GM18519 (cell line): ENCODE data around the gene ANKFN1.
"Not testable (repeated sequence)": the region's sequence is repeated elsewhere in the genome, so short reads cannot be mapped to it uniquely, and the experiment has no call there.

Experiments
- ATAC-seq: cut with Tn5 transposase; IDR thresholded peaks from one replicate; pipeline ENCODE4 v1.9.1; 2021; ENCODE audit warnings: mild to moderate bottlenecking, moderate library complexity; ENCODE audit not compliant: unreplicated experiment, low FRiP score

ANKFN1 gene

DNA sequence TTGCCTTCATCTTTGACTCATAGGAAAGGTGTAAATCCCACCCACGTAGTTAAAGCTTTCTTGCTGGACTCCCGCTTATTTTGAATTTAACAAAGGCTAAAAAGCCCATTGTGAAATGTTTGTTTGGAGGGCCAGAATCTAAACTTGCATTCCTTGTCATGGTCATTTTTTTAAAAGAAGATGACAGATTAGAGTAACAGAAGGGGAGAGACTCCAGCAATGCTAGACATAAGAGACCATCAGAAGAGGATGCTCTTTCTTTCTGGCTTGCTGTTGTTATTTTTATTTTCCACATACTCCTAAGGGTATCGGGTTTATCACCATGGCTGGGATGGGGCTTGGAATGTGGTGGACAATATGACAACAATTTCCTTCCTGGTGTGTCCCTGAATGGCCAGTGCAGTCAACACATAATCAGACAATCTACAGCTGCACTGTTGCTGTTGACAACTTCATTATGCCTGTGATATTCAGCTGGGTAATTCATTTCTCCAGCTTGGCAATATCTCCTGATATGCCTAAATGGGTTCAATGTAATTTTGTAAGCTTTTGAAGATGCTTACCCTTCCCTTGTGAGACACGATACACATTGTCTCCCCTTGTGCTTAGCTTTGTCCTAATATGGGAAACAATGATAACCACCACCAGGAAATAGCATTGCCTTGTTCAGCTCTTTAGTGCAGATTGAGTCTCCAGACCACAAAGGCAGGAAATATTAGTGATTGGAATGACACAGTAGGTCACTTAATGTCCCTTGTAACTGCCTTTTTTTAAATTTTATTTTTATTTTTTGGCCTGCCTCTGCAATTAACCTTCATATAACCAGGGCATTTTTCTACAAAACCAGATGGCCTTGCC lies 164.3 kb downstream of the ANKFN1 start:
- no peak for ATAC-seq

DNA sequence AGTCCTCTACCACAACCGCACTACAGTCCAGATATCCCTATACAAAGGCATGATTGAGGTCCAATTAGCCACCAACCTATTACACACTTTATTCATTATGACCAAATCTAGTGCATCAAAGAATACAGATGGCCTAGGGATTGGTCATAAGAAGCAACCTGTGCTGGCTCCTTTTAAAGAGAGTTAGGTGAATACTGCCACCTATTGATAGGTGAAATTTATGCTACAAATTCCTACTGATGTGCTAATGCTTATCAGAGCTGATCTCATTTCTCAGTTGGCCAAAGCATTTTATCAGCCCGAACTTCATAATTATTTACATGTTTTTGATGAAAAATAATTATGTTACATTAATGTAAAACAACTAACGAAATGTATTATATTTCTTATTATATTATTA lies 166.3 kb downstream of the ANKFN1 start:
- ATAC-seq: peak; percentile 73

DNA sequence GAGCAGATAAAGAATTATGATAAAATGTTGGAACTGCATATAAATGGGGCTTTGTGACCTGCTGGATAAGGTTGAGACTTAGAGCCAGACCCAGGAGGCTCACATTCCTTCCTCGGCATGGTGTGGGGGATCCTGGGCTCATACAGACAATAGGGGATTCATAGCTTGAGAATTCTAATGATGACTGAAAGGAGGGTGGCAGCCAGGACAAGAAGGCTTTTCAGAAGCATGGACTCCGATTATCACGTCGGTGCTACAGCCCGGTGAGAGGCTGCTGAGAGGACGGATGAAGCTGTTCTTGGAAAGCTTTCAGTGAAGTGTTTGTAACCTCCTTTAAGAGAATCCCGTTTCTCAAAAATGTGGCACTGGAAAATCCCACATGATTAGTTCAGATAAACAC lies 167.2 kb downstream of the ANKFN1 start:
- ATAC-seq: no peak

GRCh38 chr17:56322991-56323390 lies 169.7 kb downstream of the ANKFN1 start:
- ATAC-seq: no peak

DNA sequence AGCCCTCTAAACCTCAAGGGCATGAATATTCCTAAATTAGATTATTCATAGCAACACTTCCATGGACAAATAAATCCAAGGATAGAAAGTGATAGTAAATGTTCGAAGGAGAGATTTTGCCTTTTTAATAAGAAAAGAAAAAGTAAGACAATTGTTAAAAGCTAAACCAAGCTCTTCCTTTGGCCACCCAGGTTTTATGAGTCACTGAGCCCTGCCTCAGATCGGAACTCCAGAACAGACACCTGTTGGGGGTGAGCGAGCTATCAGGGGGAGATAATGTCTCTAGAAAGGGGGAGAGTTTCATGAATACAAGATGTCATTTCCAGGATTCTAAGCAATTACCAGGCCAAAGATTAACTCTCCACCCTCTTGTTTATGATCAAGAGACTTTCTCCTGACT lies 171.4 kb downstream of the ANKFN1 start:
- ATAC-seq: no peak

- no peak for ATAC-seq
These were observed 172.2 kb downstream of the ANKFN1 start for GRCh38 chr17:56325313-56326000.

DNA sequence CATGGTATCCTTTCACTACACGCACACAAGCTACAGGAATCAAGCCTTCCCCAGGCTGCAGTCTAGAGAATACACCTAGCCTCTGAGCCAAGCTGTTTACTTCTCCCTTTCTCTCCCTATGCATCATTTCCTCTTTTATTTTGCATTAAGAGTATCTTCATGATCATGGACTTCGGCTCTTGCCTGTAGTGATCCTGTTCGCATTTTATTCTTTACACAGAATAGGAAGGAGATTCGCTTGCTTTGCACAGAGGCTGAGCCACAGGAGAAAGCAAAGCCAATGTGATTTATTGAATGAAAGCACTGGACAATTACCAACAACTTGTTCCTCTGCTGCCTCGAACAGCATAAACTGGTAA lies 172.7 kb downstream of the ANKFN1 start:
- ATAC-seq: no peak

GRCh38 chr17:56347639-56348038 lies 194.4 kb downstream of the ANKFN1 start:
- ATAC-seq: no peak

- no peak for ATAC-seq
These were observed 197.3 kb downstream of the ANKFN1 start for GRCh38 chr17:56350592-56350991.

- ATAC-seq: no peak
These were observed 198.4 kb downstream of the ANKFN1 start for GRCh38 chr17:56351675-56352074.

- ATAC-seq: no peak
These were observed 205.4 kb downstream of the ANKFN1 start for GRCh38 chr17:56358651-56359050.

- no peak for ATAC-seq
These were observed 206.2 kb downstream of the ANKFN1 start for GRCh38 chr17:56359518-56359917.

DNA sequence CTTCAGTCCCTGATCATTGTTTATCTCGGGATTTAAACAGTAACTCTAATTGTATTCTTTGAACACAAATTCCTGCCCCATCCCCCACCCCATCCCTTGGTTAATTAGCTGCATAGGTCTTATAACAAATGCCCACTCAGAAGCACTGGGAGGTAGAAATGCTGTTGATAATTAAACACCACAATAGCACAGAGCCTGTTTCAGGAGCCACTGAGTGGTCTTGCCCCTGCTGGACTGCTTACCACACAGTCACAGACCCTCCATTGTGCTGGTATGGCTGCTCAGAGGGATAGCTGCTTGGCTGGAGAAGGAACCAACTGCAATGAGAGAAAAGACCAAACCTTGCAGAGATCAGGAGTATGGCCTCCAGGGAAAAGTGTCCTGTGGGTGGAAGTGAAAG lies 214.1 kb downstream of the ANKFN1 start:
- ATAC-seq: no peak

- no peak for ATAC-seq
These were observed 220.9 kb downstream of the ANKFN1 start for GRCh38 chr17:56373981-56374833.

- ATAC-seq: no peak
These were observed 236.1 kb downstream of the ANKFN1 start for GRCh38 chr17:56389356-56389755.

- no peak for ATAC-seq
These were observed 239.0 kb downstream of the ANKFN1 start for GRCh38 chr17:56392321-56392720.

DNA sequence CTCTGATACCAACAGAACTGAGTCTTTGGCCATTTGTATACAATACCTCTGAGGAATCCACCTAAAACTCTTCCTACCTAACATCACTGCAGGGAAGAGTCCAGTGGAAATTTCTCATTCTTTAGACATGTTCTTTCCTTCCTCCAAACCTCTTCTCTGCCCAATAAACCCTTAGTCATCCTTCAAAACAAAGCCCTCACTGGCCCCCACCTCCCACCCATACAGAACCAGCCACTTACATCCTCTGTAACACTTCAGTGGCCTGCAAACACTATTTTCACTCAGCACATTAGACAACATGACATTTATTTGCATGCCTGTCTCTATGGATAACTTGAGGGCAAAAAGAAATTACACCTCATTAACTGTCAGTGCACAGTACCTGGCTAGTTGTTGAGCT lies 239.9 kb downstream of the ANKFN1 start:
- ATAC-seq: no peak

- no peak for ATAC-seq
These were observed 242.5 kb downstream of the ANKFN1 start for GRCh38 chr17:56395787-56396186.

DNA sequence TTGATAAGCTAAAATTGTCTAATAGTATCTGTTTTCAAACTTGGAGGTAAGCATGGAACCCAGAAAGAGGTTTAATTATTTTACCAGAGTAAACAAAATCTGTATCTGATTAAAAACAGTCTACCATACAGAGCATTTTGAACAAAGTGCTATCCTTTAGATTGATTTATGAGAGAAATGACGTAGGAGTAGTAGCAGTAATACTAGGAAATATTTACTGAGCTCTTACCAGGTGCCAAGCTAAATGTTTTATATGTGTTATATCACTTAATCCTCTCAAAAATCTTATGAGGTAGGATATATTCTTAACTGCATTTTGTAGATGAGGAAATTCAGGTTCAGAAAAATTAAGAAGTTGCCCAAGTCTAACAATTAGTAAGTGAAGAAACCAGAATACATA lies 253.8 kb downstream of the ANKFN1 start:
- ATAC-seq: no peak

- ATAC-seq: not testable (repeated sequence)
These were observed 259.1 kb downstream of the ANKFN1 start for GRCh38 chr17:56412356-56412755.

DNA sequence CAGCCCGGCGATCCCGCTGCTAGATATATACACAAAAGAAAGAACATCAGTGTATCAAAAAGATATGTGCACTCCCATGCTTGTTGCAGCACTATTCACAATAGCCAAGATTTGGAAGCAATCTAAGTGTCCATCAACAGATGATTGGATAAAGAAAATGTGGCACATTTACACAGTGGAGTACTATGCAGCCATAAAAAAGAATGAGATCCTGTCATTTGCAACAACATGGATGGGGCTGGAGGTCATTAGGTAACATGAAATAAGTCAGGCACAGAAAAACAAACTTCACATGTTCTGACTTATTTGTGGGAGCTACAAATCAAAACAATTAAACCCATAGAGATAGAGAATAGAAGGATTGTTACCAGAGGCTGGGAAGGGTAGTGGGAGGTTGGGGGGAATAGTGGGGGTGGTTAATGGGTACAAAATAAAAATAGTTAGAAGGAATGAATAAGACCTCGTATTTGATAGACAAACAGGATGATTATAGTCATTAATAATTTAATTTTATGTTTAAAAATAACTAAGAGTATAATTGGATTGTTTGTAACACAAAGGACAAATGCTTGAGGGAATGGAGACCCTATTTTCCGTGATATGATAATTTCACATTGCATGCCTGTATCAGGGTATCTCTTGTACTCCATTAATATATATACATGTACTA lies 263.5 kb downstream of the ANKFN1 start:
- no peak for ATAC-seq
